Gastroesophageal sphincter (tissue), 3 donors: ENCODE data around the gene LAMA5.

ENCODE experiments used
- EP300 ChIP-seq: sonication (generic); formaldehyde crosslinking; IDR thresholded peaks from one replicate; pipeline ENCODE4 v1.6.1; 2017; ENCODE audit warnings: antibody characterized with exemption, mild to moderate bottlenecking
- POLR2A ChIP-seq, 2 donors: fragments of 450-650 bp; IDR thresholded peaks; one replicate each; pipeline ENCODE4 v1.6.1; 2017; ENCODE audit warnings: antibody characterized with exemption in 2 of 2, mild to moderate bottlenecking in 2 of 2, moderate library complexity in 1 of 2
- POLR2AphosphoS5 ChIP-seq: sonication (generic); formaldehyde crosslinking; IDR thresholded peaks from one replicate; pipeline ENCODE4 v1.6.1; 2017; ENCODE audit warnings: antibody characterized with exemption
- TF ChIP-seq, protein P1 (sequence below), 4 experiments: fragments of 200-600 bp in 2 of 4; fragments of 450-650 bp in 2 of 4; sonication (generic) in 1 of 4; IDR thresholded peaks; one replicate each; pipeline ENCODE4 v1.5.1; 2017 to 2019; ENCODE audit warnings: antibody characterized with exemption in 4 of 4, mild to moderate bottlenecking in 2 of 4, moderate library complexity in 2 of 4

DNA sequence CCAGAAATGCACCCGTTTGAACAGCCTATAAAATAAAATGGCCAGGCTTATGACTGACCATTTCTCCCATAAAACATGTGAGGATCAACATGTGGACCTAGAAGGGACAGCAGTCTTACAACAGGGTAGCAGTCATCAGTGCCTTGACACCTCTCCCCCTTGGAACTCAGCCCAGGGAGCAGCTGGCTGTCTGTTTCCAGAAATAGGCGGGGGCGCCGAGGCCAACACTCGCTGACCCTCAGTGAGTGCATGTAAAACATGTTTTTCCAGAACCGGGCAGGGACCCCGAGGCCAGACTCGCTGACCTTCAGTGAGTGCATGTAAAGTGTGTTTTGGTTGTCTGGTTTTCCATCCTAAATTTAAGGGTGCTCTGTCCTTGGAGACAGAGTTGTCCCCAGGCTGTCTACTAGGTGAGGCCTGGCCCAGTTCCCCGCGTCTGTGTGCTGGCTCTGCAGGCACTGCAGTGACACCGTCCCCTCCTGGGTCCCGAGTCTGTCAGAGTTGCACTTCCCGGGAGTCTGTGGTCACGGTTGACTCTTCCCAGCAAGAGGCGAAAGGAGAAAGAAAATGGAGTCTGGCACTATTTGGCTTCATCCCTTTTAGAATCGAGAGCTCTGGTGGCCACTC, 84.1 kb downstream of the LAMA5 start:
- TF ChIP-seq, protein P1, sequence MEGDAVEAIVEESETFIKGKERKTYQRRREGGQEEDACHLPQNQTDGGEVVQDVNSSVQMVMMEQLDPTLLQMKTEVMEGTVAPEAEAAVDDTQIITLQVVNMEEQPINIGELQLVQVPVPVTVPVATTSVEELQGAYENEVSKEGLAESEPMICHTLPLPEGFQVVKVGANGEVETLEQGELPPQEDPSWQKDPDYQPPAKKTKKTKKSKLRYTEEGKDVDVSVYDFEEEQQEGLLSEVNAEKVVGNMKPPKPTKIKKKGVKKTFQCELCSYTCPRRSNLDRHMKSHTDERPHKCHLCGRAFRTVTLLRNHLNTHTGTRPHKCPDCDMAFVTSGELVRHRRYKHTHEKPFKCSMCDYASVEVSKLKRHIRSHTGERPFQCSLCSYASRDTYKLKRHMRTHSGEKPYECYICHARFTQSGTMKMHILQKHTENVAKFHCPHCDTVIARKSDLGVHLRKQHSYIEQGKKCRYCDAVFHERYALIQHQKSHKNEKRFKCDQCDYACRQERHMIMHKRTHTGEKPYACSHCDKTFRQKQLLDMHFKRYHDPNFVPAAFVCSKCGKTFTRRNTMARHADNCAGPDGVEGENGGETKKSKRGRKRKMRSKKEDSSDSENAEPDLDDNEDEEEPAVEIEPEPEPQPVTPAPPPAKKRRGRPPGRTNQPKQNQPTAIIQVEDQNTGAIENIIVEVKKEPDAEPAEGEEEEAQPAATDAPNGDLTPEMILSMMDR (IDR thresholded peaks at IDR 0.05), result no peak
- TF ChIP-seq POLR2AphosphoS5 (no peak), POLR2A (IDR thresholded peaks at IDR 0.05) (no peak), EP300 (no peak)
